Loucy (cell line): ENCODE measurements around the gene TBCC.

Experiments
- CTCF ChIP-seq: fragments of 200-600 bp; sonication (generic); conservative IDR thresholded peaks from 2 replicates; pipeline ENCODE4 v1.5.1; 2014; ENCODE audit warnings: mild to moderate bottlenecking, antibody characterized with exemption, low read length
- EZH2phosphoT487 ChIP-seq: fragments of 200-600 bp; IDR thresholded peaks from 2 replicates; pipeline ENCODE4 v1.6.1; 2018; ENCODE audit warnings: antibody characterized with exemption, mild to moderate bottlenecking, moderate library complexity, borderline replicate concordance

- TF ChIP-seq CTCF (no peak), EZH2phosphoT487 (no peak)
Measured at GRCh38 chr6:42709871-42710270, 36.0 kb downstream of the TBCC start.
